HEK293T (cell line): ENCODE measurements around the gene VAV2.

ENCODE experiments used
- BHLHE40 ChIP-seq: fragments of 450-650 bp; IDR thresholded peaks from 2 replicates; pipeline ENCODE4 v1.6.1; 2016; ENCODE audit warnings: mild to moderate bottlenecking, moderate library complexity, borderline replicate concordance
- CTBP1 ChIP-seq: fragments of 450-650 bp; IDR thresholded peaks from 2 replicates; pipeline ENCODE4 v1.6.1; 2016; ENCODE audit warnings: borderline replicate concordance
- ELF4 ChIP-seq: fragments of 450-650 bp; IDR thresholded peaks from 2 replicates; pipeline ENCODE4 v1.6.1; 2017; ENCODE audit warnings: antibody characterized with exemption
- FOXA1 ChIP-seq: fragments of 450-650 bp; IDR thresholded peaks from 2 replicates; pipeline ENCODE4 v1.6.1; 2016; ENCODE audit warnings: mild to moderate bottlenecking
- FOXK2 ChIP-seq: fragments of 450-650 bp; IDR thresholded peaks from 2 replicates; pipeline ENCODE4 v1.6.1; 2016; ENCODE audit warnings: mild to moderate bottlenecking
- FOXM1 ChIP-seq: fragments of 450-650 bp; IDR thresholded peaks from 2 replicates; pipeline ENCODE4 v1.6.1; 2017; ENCODE audit warnings: mild to moderate bottlenecking, borderline replicate concordance
- HDGF ChIP-seq: fragments of 450-650 bp; IDR thresholded peaks from 2 replicates; pipeline ENCODE4 v1.6.1; 2017; ENCODE audit warnings: antibody characterized with exemption, borderline replicate concordance
- NFRKB ChIP-seq: fragments of 450-650 bp; IDR thresholded peaks from 2 replicates; pipeline ENCODE4 v1.6.1; 2016; ENCODE audit warnings: mild to moderate bottlenecking, moderate library complexity
- SP1 ChIP-seq: fragments of 450-650 bp; IDR thresholded peaks from 2 replicates; pipeline ENCODE4 v1.6.1; 2017
- SUZ12 ChIP-seq: fragments of 450-650 bp; IDR thresholded peaks from 2 replicates; pipeline ENCODE4 v1.6.1; 2016; ENCODE audit warnings: mild to moderate bottlenecking
- TARDBP ChIP-seq: fragments of 450-650 bp; IDR thresholded peaks from 2 replicates; pipeline ENCODE4 v1.6.1; 2016
- ZNF384 ChIP-seq: fragments of 450-650 bp; IDR thresholded peaks from 2 replicates; pipeline ENCODE4 v1.6.1; 2016
- TF ChIP-seq, protein P1 (sequence below): fragments of 450-650 bp; IDR thresholded peaks from 2 replicates; pipeline ENCODE4 v1.6.1; 2016

DNA sequence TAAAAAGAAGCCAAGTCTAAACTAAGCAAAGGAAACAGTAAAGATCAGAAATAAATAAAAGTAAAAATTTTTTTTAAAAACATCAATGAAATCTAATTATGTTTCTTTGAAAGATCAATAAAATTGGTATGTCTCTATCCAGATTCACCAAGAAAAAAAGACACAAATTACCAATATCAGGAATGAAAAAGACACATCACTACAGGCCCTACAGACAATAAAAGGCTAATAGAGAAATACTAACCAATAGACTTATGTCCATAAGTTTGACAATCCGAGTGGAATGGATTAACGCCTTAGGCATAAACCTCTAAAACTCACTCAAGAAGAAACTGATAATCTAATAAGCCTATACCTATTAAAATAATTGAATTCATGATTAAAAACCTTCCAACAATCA, 45.5 kb upstream of the VAV2 start:
- TF ChIP-seq FOXM1 (no peak), ZNF384 (no peak), TARDBP (no peak), SP1 (no peak), CTBP1 (no peak), BHLHE40 (no peak), NFRKB (no peak), SUZ12 (no peak), ELF4 (no peak), FOXA1 (no peak), FOXK2 (no peak), HDGF (no peak)
- TF ChIP-seq, protein P1, sequence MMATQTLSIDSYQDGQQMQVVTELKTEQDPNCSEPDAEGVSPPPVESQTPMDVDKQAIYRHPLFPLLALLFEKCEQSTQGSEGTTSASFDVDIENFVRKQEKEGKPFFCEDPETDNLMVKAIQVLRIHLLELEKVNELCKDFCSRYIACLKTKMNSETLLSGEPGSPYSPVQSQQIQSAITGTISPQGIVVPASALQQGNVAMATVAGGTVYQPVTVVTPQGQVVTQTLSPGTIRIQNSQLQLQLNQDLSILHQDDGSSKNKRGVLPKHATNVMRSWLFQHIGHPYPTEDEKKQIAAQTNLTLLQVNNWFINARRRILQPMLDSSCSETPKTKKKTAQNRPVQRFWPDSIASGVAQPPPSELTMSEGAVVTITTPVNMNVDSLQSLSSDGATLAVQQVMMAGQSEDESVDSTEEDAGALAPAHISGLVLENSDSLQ = no peak
